GM21825 (cell line): ENCODE results near the gene DPH2.

ENCODE experiments used
- ATAC-seq: cut with Tn5 transposase; IDR thresholded peaks from one replicate; pipeline ENCODE4 v1.9.1; 2021; ENCODE audit warnings: mild to moderate bottlenecking, moderate library complexity; ENCODE audit not compliant: unreplicated experiment

The DPH2 gene, protein sequence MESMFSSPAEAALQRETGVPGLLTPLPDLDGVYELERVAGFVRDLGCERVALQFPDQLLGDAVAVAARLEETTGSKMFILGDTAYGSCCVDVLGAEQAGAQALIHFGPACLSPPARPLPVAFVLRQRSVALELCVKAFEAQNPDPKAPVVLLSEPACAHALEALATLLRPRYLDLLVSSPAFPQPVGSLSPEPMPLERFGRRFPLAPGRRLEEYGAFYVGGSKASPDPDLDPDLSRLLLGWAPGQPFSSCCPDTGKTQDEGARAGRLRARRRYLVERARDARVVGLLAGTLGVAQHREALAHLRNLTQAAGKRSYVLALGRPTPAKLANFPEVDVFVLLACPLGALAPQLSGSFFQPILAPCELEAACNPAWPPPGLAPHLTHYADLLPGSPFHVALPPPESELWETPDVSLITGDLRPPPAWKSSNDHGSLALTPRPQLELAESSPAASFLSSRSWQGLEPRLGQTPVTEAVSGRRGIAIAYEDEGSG

DNA sequence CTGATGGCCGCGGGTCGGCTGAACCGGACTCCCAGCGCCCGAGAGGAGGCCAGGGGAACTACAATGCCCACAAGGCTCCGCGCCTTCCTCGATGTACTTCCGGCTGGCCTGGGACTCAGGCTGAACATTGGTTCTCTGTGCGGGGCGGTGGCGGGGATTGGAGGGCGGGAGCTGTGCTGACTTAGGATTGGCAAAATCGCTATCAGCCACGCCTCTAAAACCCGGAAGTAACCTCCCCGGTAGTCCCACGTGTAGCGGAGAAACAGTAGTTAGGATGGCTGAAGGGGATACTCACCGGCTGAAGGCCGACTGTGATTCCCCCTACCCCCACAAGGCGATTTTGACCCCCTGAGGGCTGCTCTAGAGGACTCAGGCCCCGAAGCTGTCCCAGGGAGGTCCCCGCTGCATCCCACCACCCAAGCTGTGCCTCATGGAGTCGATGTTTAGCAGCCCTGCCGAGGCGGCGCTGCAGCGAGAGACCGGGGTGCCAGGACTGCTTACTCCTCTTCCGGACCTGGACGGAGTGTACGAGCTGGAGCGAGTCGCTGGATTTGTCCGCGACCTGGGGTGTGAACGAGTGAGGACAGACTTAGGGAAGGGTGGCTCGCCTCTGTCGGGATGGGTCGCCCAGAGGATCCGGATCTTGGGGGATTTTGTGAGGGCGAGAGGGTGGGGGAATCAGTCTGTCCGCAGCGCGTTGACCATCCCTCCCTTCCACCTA is at the start of gene DPH2:
Gene DPH2, plus strand, starts transcription at position 265 of the 721 bp plus-strand sequence. Its CDS starts 166 bp downstream, at position 431.
- peak; percentile 71 for ATAC-seq

DNA sequence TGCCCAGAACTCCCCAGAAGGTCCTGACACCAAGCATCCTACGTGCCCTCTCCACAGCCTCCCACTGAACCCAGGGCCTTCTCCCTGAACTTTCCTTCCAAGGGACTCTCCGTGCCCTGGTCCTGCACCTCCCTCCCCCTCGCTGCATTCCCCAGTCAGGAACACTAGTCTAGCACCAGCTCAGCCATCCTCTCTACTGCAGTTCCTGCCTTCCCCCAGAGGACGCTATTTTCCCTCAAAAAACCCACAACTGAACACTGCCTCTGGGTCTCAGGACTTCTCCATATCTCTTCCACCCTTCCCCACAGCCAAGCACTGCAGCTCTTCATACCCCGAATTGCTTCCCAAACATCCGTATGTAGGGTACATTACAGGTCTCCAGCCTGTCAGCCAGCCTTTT is 48.8 kb upstream of the DPH2 start:
- ATAC-seq, result no peak

DNA sequence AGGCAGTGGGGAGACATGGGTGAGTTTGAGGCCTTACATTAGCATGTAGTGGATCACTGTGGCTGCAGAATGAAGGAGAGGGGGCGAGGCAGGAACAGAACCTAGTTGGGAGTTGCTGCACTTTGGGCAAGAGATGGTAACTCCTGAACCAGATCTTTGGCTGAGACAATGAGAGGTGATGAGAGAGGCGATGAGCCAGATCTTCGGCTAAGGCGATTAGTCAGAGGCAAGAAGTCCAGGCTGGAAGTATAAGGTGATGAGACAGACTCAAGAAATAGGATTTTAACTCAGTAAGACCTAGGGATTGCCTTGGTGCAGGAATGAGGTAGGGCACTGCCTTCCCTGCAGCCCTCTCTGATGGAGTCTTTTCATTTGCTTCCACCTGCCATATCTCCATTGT is 45.3 kb upstream of the DPH2 start:
- ATAC-seq, result no peak

DNA sequence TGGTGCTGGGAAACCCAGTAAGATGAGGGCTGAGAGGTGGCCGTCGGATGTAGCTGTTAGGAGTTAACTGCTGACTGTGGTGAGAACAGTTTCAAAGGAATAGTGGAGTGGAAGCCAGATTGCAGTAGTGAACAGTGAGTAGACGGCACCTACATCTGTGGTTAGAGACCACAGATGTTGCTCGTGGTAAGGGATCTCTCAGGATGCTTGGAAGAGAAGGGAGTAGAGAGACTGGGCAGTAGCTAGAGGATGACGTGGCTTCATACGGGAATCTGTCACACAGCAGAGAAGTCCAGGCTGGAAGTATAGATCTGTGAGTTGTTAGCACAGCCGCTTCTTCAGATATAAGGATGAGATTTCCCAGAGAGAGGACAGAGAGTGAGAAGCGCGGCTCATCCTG is 44.0 kb upstream of the DPH2 start:
- no peak for ATAC-seq

DNA sequence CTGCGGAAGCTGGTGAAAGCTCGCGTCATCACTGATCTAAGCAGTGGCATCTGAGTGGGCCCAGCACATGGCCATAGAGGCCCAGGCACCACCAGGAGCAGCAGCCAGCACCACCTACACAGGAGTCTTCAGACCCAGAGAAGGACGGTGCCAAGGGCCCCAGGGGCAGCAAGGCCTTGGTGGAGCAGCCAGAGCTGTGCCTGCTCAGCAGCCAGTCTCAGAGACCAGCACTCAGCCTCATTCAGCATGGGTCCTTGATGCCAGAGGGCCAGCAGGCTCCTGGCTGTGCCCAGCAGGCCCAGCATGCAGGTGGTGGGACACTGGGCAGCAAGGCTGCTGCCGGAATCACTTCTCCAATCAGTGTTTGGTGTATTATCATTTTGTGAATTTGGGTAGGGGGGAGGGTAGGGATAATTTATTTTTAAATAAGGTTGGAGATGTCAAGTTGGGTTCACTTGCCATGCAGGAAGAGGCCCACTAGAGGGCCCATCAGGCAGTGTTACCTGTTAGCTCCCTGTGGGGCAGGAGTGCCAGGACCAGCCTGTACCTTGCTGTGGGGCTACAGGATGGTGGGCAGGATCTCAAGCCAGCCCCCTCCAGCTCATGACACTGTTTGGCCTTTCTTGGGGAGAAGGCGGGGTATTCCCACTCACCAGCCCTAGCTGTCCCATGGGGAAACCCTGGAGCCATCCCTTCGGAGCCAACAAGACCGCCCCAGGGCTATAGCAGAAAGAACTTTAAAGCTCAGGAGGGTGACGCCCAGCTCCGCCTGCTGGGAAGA is 39.5 kb upstream of the DPH2 start:
- ATAC-seq, result no peak

DNA sequence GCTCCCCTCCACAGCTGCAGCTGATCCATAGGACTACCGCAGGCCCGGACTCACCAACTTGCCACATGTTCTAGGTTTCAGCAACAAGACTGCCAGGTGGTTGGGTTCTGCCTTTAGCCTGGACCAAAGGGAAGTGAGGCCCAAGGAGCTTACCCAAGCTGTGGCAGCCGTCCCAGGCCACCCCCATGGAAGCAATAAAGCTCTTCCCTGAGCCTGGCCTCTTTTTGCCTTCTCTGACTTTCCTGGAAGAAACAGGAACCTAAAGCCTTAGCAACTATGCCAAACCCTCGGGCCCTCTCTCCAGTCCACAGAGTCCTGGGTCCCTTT is 38.9 kb upstream of the DPH2 start:
- ATAC-seq, result no peak

DNA sequence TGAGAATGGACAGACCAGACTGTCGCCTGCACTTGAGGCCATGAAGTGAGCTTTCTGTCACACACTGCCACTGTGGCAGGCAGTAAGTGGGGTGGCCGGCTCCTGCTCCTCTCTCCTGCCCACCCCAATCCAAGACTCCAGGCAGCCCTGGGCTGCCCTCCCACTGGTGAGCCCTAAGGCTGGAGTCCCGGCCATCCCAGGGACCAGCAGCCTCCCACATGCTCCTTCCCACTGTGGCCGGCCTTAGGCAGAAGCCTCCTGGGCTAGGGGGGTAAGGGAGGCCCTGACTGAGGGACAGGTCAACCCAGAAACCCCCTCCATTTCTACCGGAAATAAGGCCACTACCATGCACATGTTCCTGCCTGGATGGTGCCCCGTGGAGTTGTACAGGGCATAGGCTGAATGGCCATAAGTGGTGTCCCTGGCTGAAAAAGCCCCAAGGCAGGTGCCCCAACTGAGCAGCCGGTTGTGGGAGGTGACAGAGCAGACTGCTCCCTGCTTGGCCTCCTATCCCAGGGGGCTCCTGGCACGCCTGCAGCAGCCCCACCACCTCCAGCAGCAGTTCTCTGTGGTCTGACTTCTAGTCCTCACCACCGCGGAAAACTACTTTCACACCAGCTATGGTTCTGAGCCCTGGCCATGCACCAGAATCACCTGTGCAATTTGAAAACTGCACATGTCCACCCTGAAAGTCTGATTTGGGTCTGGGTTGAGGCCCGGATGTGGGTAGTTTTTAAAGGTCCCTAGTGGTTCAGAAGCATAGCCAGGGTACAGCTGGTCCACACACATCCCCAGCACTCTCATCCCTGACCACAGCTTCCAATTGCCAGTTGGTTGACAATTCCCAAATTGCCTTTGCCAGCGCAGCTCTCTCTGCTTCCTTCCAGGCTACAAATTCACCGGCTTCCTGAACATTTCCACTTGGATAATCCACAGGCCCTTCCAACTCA is 37.8 kb upstream of the DPH2 start:
- ATAC-seq, result no peak

DNA sequence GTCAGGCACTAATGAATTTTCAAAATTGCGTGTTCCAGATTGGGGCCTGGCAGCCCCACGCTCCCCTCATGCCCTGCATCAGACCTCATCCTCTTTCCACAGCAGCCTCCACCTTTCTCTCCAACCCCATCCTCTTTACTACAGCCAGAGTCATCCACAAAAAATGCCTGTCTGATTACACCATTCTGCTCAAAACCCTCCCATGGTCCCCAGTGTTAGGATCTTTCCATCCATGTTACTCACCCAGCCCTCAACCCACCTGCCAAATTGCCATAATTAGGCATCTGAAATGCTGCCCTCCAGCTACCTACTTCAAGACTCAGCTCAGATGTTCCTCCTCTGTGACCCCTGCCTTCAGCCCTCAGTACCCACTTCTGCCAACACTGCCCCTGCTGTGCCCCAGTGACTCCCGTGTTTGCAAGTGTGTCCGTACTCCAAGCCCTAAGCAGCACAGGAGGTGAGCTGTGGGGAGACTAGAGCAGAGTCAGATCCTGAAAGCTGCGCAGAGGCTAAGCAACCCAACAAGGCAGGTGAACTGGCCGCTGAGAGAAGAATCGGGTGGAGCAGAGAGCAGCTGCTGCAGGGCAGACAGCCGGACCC is 36.9 kb upstream of the DPH2 start:
- no peak for ATAC-seq

DNA sequence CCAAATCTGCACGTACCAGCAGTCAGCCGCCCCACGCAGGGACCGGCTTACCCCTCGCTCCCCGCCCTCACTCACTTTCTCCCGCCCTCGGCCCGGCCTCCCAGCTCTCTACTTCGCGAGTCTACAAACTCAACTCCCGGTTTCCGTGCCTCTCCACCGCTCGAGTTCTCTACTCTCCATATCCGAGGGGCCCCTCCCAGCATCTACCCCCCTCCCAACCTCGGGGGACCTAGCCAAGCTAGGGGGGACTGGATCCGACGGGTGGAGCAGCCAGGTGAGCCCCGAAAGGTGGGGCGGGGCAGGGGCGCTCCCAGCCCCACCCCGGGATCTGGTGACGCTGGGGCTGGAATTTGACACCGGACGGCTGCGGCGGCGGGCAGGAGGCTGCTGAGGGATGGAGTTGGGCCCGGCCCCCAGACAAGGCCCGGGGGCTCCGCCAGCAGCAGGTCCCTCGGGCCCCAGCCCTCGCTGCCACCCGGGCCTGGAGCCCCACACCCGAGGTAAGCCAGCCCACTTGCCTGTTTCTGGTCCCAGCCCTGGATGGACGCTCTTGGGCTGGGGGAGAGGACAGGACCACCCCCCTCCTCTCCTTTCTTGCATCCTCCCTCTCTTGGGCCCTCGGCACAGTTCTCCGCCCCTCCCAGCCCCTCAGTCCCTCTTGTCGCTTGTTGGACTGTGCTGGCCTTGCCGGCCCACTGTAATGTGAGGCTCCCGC is 36.3 kb upstream of the DPH2 start, which contains the start of gene ARTN:
Gene ARTN, plus strand, starts transcription at position 416 of the 715 bp plus-strand sequence. CDS start 1,856 bp downstream, outside the sequence.
- ATAC-seq, result no peak

DNA sequence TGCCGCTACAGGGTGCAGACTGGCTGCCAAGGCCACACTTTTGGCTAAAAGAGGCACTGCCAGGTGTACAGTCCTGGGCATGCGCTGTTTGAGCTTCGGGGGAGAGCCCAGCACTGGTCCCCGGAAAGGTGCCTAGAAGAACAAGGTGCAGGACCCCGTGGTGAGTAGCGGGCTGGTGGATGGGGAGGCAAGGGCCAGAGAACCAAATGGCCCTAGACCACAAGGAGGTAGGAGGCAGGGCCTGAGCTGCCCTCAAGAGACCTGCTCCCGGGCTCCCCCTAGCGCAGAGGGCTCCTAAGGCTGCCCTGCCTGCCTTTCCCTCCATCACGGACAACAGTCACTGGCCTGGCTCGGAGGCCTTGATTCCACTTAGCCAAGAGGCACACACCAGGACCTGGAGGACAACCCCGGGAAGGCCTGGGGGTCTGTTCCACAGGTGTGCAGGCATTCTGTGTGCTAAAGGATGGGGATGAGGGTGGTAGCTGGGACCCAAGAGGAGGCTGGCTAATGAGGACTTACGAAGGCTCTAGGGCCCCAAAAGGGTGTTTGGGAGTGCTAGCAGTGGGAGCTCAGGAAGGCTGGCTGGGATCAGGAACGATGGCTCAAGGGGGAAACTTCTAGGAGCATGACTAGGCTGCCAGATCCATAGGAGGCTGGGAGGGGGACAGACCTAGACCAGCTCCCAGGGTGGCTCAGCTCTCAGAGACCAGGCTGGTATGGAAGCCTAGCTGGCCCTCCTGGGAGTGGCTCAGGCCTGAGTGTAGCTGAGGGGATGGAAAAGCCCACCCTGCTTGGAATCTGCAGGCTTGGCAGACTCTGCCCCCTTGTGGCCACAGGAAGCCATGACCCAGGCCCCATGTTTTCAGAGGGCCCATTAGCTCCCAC is 35.5 kb upstream of the DPH2 start:
- no peak for ATAC-seq

DNA sequence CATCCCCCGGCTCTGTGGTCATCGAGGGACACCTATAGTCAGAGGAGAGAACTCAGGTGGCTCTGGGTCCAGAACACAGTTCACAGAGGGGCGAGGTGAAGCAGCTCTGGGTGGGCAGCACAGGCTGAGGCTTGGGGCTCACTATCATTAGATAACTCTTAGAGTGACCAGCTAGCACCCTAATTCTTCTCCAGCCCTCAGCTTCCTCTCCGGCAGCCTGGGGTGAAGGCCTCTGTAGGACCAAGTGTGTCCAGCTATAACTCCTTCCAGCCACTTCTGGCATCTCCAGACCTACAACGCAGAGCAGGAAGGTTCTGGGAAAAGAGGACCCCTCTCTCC is 34.9 kb upstream of the DPH2 start:
- ATAC-seq, result no peak

DNA sequence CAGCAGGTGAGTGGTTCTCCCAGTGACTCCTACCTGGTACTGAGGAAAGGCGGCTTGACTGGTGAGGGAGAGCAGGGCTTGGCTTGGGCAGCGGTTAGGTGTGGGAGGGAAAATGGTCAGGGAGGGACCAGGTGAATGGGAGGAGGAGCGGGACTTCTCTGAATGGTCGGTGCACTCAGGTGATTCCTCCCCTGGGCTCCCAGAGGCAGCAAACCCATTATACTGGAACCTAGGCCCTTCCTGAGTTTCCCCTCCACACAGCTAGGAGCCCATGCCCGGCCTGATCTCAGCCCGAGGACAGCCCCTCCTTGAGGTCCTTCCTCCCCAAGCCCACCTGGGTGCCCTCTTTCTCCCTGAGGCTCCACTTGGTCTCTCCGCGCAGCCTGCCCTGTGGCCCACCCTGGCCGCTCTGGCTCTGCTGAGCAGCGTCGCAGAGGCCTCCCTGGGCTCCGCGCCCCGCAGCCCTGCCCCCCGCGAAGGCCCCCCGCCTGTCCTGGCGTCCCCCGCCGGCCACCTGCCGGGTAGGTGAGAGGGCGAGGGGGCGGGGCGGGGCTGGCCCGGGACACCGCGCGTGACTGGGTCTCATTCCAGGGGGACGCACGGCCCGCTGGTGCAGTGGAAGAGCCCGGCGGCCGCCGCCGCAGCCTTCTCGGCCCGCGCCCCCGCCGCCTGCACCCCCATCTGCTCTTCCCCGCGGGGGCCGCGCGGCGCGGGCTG is 33.9 kb upstream of the DPH2 start:
- no peak for ATAC-seq

DNA sequence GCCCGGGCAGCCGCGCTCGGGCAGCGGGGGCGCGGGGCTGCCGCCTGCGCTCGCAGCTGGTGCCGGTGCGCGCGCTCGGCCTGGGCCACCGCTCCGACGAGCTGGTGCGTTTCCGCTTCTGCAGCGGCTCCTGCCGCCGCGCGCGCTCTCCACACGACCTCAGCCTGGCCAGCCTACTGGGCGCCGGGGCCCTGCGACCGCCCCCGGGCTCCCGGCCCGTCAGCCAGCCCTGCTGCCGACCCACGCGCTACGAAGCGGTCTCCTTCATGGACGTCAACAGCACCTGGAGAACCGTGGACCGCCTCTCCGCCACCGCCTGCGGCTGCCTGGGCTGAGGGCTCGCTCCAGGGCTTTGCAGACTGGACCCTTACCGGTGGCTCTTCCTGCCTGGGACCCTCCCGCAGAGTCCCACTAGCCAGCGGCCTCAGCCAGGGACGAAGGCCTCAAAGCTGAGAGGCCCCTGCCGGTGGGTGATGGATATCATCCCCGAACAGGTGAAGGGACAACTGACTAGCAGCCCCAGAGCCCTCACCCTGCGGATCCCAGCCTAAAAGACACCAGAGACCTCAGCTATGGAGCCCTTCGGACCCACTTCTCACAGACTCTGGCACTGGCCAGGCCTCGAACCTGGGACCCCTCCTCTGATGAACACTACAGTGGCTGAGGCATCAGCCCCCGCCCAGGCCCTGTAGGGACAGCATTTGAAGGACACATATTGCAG is 33.2 kb upstream of the DPH2 start:
- no peak for ATAC-seq

DNA sequence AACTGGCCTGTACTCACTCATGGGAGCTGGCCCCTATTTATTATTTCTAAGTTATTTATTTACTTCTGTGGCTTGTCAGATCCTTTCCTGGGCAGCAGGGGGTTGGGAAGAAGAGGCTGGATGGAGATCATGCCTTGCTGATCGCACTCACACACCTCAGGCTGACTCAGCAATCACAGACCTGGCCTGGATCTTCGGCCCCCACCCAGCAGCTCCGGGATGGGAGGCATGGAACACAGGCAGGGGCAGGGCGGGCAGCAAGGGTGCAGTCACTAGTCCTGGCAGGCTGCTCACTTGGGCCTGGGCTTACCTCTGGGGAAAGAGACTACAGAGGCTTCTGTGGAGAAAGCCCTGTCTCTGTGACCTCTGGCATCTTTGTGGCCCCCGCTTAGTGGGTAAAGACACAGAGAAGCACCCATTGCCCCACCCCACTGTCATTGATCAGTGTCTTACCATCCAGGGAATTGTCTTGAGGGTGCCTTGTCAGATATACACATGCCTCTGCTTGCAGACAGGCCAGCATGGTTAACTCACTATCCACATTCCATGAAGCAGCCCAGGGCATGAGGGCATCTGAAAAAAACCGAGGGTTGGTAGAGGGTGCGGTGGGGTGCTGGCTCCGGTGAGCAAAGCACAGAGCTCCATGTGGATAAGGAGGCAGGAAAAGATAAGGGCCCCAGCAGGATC is 32.5 kb upstream of the DPH2 start:
- ATAC-seq, result no peak

DNA sequence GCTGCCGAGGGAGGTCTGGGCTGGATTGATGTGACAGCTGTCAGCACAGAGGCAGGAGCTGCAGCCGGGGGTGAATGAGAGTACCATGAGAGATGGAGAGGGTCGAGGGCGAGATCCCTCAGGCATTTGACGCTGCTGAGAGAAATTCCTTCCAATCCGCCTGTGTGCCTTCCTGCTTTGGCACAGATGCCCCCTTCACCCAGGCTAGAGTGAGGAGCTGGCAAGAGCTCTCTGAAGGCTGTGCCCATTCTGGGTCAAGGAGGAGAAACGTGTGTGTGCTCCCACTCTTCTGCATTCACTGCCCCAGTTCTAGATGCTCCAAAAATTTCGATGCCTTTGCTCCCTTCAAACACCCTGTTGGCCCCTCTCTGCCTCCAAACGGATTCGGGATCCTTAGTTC is 31.4 kb upstream of the DPH2 start:
- no peak for ATAC-seq

DNA sequence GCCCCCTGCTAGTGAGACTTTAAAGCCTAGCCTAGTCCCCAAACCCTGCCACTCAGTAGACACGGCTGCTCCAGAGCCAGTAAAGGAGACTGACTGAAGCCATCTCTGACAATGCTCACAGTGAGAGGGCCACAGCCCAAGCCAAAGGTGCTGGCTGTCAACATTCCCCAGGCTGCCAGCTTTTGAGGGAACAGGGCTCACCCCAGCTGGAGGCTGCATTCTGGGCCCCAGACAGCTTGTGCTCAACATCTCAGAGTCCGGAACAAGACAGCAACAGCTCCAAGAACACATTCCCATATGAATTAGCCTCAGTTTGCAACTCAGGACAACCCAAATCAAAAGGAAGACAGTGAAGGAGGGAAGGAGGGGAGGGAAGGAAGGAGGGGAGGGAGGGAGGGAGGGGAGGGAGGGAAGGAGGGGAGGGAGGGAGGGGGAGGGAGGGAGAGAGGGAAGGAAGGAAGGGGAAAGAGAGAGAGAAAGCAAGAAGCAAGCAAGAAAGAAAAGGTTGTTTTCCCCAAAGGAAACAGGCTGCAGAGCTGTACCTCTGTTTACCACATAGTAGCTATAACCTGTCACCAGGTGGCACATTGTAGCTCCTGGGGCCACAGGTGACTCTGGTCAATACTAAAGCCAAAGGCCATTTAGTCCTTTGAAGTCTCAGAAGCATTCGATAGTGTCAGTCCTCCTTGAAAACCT is 30.8 kb upstream of the DPH2 start:
- no peak for ATAC-seq
